ENCODE results near the gene LCNL1.

DNA sequence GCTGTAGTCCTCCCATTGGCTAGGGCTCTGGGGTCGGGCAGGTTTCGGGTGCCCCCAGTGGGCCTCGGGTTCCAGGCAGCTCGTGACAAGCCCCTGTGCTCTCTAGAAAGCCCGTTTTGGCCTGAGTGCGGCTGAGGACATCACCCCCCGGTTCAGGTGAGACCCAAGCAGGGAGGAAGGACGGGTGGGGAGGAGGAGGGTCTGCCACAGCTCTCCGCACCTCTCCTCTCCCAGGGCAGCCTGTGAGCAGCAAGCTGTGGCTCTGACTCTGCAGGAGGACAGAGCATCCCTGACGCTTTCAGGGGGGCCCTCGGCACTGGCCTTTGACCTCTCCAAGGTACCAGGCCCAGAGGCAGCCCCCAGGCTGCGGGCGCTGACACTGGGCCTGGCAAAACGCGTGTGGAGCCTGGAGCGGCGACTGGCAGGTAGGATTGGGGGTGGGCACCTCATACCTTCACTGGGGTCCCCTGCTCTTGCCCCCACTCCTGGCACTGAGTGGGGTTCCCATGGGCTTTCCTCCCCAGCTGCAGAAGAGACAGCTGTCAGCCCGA lies 10.1 kb downstream of the LCNL1 start:
- TF ChIP-seq, protein P1, sequence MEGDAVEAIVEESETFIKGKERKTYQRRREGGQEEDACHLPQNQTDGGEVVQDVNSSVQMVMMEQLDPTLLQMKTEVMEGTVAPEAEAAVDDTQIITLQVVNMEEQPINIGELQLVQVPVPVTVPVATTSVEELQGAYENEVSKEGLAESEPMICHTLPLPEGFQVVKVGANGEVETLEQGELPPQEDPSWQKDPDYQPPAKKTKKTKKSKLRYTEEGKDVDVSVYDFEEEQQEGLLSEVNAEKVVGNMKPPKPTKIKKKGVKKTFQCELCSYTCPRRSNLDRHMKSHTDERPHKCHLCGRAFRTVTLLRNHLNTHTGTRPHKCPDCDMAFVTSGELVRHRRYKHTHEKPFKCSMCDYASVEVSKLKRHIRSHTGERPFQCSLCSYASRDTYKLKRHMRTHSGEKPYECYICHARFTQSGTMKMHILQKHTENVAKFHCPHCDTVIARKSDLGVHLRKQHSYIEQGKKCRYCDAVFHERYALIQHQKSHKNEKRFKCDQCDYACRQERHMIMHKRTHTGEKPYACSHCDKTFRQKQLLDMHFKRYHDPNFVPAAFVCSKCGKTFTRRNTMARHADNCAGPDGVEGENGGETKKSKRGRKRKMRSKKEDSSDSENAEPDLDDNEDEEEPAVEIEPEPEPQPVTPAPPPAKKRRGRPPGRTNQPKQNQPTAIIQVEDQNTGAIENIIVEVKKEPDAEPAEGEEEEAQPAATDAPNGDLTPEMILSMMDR (conservative IDR thresholded peaks at IDR 0.05): no peak
- no peak for TF ChIP-seq EZH2 (IDR thresholded peaks at IDR 0.05; ENCODE audit: low read depth)
